HG02571 (cell line): ENCODE measurements around the gene ROR2.

Source experiments
- ATAC-seq: cut with Tn5 transposase; IDR thresholded peaks from one replicate; pipeline ENCODE4 v1.9.1; 2021; ENCODE audit warnings: mild to moderate bottlenecking, moderate library complexity; ENCODE audit not compliant: unreplicated experiment

ROR2 gene

GRCh38 chr9:91948597-91949391 is 1.2 kb downstream of the ROR2 start:
- no peak for ATAC-seq

GRCh38 chr9:91948101-91948596 is 1.9 kb downstream of the ROR2 start:
- no peak for ATAC-seq

- no peak for ATAC-seq
Observed at GRCh38 chr9:91946653-91947488, 3.2 kb downstream of the ROR2 start.

- no peak for ATAC-seq
Observed at GRCh38 chr9:91946196-91946595, 3.8 kb downstream of the ROR2 start.

GRCh38 chr9:91945277-91946085 is 4.5 kb downstream of the ROR2 start:
- no peak for ATAC-seq

GRCh38 chr9:91944711-91945110 is 5.3 kb downstream of the ROR2 start:
- no peak for ATAC-seq

GRCh38 chr9:91943478-91944470 is 6.3 kb downstream of the ROR2 start:
- no peak for ATAC-seq

GRCh38 chr9:91942201-91942600 is 7.8 kb downstream of the ROR2 start:
- no peak for ATAC-seq

- ATAC-seq: no peak
Observed at GRCh38 chr9:91939978-91940377, 10.1 kb downstream of the ROR2 start.

GRCh38 chr9:91937727-91938126 is 12.3 kb downstream of the ROR2 start:
- ATAC-seq: no peak

- no peak for ATAC-seq
Observed at GRCh38 chr9:91937056-91937455, 13.0 kb downstream of the ROR2 start.

- no peak for ATAC-seq
Observed at GRCh38 chr9:91935805-91936514, 14.1 kb downstream of the ROR2 start.

- ATAC-seq: no peak
Observed at GRCh38 chr9:91935066-91935749, 14.8 kb downstream of the ROR2 start.

GRCh38 chr9:91934654-91935053 is 15.4 kb downstream of the ROR2 start:
- no peak for ATAC-seq

- no peak for ATAC-seq
Observed at GRCh38 chr9:91933556-91934352, 16.3 kb downstream of the ROR2 start.

- no peak for ATAC-seq
Observed at GRCh38 chr9:91930475-91930874, 19.6 kb downstream of the ROR2 start.

- ATAC-seq: no peak
Observed at GRCh38 chr9:91929331-91929730, 20.7 kb downstream of the ROR2 start.
